NCI-H2081 (cell line): ENCODE measurements around the gene ZBTB20.

Experiments
- DNase-seq, 2 experiments: peaks; one replicate each; lab custom pipeline; 2025; lab: John Stamatoyannopoulos, UW

Gene ZBTB20

GRCh38 chr3:114293838-114294535 lies 853.1 kb downstream of the ZBTB20 start, which contains the start of gene TIGIT:
Gene TIGIT, plus strand, starts transcription at chr3:114294028. Its CDS starts 34 bp downstream, at chr3:114294062.
- no peak for DNase-seq

GRCh38 chr3:114290911-114291901 lies 855.9 kb downstream of the ZBTB20 start:
- peak; percentile 67 to 68 for DNase-seq

- no peak for DNase-seq
Measured at GRCh38 chr3:114286266-114286665, 860.8 kb downstream of the ZBTB20 start.

- DNase-seq: no peak
Measured at GRCh38 chr3:114285648-114286230, 861.3 kb downstream of the ZBTB20 start.

- DNase-seq: no peak
Measured at GRCh38 chr3:114284644-114285043, 862.4 kb downstream of the ZBTB20 start.
